GM21786 (cell line): ENCODE data around the gene USP7.

Experiments used
- ATAC-seq: cut with Tn5 transposase; IDR thresholded peaks from one replicate; pipeline ENCODE4 v1.9.1; 2021; ENCODE audit not compliant: unreplicated experiment

Gene USP7

DNA sequence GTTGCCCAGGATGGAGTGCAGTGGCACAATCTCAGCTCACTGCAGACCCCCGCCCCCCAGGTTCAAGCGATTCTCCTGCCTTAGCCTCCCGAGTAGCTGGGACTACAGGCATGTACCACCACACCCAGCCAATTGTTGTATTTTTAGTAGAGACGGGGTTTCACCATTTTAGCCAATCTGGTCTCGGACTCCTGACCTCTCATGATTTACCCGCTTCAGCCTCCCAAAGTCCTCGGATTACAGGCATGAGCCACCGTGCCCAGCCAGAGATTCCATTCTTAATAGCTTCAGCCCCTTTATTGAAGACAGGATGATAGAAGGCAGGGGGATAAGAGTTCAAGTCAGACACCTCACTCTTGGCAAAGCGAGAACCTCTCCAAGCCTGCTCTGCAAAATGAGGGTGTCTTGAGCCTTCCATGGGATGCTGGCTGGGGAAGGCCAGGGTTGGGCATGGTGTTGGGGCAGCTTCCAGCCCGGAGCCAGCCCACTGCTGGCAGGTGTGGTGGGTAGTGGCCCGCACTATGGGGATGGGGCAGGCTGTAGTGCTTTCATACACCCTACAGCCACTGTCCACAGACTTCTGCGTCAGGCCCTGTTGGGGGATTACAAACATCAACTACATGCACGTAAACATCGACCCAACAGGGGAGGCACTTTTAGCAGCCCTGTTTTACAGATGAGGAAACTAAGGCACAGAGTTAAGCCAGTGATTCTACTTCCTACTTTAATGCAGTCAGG lies 98.4 kb downstream of the USP7 start:
- ATAC-seq, result no peak

DNA sequence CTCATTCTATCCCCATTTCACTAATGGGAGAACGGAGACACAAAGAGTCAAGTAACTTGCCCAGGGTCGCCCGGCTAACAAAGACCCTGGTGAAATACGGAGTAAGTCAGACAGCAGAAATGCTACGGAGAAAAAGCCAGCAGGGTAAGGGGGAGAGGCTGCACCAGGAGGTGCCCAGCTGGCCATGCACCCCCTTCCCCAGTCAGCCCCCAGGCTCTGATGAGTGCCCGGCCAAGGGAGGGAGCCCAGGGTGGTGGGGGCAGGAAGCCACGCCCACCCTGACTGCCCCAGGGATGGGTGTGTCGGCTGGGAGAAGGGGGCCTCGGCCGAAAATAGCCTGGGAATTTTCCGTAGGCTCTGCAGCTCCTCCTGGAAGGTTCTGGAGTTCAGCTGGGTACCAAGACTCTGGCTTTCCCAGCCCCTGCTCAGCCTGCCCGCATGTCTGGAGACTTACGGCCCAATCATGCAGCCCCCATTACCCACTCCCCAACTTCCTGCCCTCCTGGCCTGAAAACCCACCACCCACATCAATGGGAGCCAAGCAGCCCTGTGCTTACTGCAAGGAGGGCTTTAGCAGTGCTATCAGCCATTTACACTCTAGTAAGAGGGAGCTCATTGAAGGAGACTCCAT lies 99.1 kb downstream of the USP7 start:
- no peak for ATAC-seq

DNA sequence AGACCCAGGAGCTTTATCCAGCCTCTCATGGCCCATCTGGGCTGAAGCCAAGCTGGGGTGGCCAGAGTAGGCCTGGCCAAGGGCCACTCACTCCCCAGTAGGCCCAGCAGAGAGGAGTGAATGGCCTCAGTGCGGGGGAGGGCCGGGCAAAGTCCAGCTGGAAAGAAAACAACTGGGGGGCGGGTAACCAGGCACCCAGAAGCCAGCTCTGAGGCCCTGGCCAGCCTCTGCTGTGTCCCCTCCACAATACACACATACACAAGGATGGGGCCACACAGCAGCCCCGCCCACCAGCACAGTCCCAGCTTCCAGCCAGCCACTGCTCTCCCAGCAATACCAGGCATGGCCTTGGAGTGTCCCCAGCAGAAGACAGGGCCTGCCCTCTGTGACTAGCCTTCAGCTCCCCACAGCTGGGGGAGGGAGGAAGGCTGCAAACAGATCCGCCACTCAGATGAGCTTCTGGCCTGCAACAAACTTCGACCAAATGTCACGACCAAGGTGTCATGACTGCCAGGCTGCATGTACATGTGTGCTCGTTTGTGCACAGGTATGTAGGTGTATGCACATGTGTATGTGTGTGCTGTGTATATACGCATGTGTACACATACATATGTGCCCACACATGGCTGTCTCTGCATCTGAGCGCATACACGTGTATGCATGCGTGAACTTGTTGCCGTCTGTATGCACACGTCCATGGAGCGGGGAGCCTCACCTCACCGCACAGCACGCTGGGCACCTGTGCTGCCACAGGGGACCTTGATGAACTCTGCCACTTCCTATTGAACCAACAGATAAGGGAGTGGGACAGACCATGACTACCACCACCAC lies 99.9 kb downstream of the USP7 start:
- ATAC-seq, result no peak

DNA sequence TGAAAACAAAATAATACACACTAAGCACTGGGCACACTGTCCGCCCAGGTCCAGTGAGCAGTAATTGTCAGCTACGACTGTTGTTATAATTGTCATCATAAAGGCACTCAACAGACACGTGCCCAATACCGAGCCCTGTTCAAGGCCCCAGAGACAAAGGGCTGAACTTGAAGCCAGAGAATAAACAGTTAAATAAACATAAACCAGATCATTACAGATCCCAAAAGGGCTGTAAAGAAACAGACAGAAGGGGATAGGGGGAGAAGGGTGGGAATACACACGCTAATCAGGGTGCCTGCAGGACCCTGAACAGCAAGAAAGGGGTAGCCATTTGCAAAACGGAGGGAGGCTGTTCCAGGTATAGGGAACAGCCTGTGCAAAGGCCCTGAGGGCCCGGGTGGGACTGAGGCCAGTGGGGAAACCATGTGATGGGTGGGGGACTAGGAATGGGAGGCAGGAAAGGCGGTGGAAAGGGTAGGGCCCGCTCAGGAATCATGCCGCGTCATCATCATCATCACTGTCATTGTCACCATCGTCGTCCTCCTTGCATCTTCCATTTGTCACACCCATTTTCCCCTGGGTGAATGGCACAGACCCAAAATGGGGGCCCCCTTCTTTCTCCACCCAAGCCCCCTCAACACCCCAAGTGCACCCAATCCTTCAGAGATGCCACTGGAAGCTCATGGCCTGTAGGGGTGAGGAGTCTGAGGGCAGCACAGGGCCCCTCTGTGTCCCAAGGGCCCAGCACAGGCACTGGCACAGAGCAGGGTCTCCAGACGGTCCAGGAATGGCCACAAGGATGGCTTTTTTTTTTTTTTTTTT lies 101.2 kb downstream of the USP7 start:
- ATAC-seq, result no peak

DNA sequence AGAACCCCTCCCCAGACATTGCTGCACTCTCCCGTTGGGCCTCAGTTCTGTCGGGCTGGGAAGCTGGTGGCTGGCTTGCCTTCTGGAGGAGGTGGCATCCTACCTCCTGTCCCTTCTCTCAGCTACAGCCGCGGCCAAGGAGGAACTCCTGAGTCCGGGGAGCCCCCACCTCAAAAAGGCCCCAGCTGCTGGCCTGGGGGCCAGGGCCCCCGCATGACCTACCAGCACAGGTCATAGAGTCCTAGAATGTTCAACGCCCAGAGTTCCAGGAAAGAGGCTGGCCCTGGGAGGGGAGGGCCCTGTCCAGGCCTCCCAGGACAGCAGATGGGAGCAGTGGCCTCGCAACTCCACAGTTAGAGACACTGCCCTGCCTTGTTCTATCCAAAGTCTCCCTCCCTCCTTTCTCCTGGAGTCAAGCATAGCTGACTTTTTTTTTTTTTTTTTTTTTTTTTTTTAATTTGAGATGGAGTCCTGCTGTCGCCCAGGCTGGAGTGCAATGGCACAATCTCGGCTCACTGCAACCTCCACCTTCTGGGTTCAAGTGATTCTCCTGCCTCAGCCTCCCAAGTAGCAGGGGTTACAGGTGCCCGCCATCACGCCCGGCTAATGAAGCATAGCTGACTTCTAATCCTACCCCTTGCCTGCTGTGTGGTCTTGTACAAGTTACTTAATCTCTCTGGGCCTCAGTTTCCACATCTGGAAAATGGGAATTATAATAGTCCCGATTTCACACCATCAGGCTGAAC lies 102.0 kb downstream of the USP7 start:
- ATAC-seq, result no peak

DNA sequence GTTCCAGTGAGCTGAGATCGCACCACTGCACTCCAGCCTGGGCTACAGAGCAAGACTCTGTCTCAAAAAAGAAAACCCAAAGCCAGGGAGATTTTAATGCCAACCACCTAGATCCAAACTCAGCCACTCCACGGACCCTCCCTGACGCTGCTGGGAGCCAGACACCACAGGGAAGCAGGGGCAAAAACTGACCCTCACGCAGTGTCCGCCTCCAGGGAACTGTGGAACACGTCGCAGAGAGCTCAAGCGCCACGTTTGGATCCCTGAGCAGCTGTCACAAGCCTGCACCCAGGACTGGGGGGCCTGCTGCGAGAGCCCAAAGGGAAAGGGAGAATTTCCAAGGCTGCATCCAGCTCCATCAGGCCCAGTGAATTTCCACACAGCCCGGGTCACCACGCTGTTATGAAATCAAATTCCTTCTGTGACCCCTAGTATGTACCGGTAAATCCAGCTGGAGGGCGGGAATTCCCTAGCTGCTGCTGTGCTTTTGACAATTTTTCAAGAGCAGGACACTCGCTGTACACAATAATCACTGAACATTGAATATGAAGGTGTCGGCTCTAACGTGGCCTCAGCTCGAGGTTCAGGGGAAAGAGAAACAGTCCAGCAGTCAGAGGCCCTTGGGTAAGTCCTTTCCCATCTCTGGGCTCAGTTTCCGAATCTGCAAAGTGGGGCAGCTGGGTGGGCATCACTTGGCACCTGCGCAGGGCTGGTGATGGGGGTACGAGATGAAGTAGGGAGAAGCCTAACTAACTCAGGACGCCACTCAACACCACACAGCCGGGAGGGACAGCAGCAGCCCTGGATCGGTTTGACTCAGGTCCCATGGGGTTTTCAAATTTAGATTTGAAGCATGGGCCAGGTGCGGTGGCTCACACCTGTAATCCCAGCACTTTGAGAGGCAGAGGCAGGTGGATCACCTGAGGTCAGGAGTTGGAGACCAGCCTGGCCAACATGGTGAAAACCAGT lies 103.5 kb downstream of the USP7 start:
- ATAC-seq, result no peak

DNA sequence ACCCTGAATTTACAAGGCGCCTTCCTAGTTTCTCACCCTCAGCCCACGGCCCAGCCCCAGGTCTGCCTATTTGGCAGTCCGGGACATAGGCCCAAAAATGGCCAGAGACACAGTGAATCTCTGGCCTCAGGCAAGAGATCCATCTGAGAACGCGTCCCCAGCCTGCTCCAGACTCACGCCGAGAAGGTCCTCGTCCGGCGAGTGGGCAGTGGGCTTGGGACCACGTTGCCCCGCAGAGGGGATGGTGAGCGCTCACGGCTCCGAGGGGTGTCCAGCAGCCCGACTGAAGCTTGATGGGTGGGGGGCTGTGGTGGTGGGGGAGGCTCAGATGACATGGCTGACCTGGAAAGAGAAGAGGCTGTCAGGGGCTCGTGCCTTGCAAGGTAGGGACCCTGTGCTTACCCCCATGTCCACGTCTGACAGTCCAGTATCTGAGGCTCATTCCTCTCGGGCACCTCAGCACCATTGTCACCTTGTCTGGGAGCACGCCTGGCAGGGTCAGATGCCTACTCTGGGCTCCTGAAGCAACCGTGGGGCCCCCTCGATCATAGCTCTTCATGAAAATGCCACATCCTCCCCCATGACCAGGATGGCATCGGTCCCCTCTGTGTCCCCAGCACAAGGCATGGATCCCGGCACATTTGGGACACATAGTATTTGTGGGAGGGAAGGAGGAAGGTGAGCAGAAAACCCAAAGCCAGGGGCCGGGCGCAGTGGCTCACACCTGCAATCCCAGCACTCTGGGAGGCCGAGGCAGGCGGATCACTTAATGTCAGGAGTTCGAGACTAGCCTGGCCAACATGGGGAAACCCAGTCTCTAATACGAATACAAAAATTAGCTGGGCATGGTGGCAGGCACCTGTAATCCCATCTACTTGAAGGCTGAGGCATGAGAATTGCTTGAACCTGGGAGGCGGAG lies 104.5 kb downstream of the USP7 start:
- ATAC-seq, result no peak

DNA sequence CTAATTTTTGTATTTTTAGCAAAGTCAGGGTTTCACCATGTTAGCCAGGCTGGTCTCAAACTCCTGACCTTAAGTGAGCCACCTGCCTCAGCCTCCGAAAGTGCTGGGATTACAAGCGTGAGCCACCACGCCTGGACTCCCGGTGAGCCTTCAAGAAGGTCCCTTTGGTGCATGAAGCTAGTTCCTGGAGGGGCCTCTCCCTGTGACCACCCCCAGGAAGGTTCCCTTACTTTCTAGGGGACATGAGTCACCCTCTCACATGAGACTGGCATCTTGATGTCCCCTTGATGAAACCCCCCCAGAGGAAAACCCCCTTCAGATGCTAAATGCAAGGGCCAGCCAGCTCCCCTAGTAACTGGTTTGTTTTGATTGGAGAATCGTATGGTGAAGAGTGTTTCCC lies 107.7 kb downstream of the USP7 start:
- no peak for ATAC-seq

DNA sequence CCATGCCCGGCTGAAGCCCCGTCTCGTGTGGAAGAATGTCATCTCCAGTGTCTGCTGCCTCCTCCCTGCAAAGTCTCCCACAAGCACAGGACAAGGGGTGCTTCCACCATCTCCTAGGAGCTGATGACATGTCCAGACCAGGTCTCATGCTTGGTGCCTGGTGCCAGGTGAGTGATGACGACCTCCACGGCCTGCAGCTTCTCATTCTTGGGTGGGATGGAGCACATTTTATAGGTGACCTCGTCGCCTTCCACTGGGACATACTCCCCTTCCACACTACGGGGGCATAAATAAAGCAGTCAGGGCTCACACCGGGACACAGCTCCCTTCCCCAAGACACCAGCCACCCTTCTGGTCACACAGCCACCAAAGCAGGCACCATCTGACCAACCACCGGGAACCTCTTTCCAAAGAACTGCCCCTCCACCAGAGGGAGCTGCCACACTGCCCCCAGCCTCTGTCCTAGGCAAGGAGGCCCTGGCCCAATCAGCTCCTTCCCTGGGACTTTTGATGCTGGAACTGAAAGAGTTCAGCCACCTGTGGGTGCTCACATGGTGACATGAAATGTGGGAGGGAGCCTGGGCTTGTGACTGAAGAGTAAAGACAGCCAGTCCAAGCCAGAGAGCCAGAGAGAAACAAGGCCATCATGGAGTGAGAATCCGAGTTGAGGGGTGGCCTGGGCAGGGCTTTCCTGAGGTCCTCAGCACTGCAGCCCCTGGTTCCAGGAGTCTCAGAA lies 108.5 kb downstream of the USP7 start:
- no peak for ATAC-seq

DNA sequence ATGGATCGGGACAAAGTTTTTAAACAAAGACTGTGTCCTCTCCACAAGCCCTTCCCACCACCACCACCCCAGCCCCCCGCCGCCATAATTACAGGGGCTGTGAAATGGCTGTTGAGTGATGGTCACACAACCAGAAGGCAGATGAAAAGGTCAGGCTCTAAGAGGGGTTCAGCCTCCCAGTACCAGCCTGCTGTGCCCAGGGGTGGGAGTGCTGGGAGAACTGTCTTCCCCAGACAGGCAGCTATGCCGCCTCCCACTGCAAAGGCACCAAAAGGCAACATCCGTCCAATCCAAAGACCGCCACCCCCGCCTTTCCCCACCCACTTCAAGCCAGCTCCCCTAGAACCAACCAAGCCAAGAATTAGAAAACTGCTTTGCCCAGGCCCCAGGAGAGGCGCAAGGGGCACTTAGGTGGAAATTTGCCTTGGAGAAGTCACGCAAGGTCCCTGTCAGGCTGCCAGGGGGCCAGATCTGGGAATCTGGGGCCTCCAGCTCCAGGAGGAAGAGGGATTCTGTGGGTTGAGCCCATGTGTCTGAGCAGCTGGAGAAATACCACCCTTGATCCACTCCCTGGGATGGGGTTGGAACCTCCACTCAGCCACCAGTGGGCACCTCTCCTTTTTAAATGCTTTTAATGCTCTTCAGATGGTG lies 109.3 kb downstream of the USP7 start:
- ATAC-seq, result no peak

DNA sequence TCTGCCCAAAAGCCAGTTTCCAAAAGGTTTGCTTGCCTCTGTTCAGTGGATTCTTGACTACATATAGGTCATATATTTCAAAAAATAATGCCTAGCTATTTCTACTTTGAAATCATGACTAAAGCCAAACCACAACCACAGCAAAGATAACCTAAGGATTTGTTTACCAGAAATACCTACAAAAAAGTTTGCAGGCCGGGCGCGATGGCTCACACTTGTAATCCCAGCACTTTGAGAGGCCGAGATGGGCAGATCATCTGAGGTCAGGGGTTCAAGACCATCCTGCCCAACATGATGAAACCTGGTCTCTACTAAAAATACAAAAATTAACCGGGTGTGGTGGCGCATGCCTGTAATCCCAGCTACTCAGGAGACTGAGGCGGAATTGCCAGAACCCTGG lies 110.1 kb downstream of the USP7 start:
- no peak for ATAC-seq

DNA sequence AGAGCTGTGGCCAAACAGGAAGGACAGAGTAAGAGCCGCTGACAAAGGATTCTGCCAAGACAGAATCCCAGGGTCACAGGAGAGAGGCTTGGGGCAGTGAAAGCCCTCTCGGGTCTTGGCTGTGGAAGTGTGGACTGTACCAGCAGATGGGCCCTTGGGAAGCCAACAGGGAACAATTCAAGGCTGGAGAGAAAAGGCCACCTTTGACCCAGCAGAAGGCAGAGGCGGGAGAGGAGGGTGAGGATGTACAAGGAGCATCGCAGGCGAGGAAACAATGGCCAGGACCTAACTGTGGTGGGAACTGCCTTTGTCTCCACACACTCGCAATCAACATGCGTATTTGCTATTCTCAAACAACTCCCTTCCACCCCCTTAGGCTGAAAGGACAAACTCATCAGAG lies 110.6 kb downstream of the USP7 start:
- no peak for ATAC-seq

DNA sequence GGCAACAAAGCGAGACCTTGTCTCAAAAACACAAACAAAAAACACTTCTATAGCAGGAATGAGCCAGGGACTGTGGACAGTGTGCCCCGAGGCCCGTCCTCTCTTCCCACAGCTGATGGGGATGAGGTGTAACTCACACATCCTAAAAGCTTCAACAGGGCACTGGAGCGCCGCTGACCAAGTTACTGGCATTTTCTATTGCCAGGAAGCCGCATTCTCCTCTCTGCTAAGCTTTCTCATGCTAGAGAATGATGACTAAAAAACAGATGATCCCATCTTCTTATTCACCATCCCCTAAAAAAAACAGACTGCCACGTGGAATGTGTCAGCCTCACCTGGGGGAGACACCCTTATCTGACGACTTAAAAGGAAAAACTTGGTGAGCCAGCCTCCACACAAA lies 111.2 kb downstream of the USP7 start:
- no peak for ATAC-seq

DNA sequence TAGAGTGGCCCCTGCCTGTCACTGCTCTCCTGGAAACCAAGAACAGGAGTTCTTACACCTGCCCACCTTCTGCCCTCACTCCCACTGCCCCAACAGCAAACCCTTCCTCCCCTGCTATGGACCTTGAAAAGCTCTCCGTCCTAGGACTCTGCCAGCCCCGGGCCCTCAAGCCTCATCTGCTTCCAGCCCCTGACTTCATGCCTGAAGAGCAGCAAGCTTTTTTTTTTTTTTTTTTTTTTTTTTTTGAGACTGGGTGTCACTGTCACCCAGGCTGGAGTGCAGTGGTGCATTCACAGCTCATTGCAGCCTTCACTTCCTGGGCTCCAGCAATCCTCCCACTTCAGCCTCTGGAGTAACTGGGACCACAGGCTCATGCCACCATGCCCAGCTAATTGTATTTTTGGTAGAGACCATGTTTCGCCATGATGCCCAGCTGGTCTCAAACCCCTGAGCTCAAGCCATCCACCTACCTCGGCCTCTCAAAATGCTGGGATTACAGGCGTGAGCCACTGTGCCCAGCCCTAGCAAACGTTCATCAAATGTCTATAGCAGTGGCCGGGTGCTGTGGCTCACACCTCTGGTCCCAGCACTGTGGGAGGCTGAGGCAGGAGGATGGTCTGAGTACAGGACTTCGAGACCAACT lies 111.8 kb downstream of the USP7 start:
- no peak for ATAC-seq

DNA sequence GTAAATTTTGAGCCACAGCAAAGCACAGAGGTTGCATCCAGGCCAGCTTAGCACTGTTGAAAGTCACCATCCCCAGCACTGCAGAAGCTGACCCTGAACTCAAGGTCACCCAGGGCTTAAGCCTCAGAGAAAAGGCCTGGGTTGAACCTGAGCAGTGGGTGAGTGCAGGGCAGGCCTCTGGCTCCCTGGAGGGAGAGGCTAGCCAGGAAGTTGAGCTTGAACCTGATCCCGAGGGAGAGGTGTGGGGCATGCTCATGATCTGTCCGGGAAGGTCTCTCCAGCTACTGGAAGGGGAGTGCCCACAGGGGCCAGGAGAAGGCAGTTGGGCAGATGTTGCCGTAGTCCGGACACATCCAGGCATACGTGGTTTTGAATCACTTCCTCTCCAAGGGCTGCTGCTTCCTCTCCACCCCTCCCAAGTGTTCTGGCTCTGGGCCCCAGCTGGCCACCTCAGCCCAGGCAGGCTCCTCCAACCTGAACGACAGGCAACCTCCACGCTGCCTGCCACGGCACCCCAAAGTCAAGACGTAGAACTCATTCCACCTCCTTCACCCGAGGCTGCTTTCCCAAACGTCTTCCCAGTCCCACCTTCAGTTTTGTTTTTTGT lies 113.3 kb downstream of the USP7 start:
- no peak for ATAC-seq

DNA sequence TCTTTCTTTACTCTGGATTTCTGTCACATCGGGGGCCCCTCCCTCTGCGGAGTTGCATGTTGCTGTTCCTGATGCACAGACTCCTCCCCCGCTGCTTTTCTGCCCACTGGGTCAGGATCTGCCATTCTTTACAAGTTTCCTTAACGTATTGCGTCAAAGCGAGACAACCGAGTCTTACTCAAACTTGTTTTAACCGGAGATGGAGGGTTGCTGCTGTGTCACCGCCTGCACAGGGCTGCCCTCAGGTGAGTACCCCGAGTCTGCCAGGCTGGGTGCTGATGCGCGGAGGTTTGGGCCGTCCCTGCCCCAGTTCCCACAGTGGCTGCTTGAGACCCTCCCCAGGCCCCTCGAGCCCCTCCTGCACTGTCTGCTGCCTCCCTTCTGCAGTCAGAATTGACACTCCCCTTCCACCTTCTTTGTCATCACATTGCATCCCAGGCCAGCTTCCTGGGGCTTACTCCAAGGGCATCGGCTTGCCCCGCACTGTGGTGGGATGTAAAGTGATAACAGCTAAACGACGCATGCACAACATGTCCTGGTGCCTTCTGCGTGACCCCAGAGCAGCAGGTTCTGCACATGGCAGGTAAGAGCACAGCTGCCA lies 114.2 kb downstream of the USP7 start:
- no peak for ATAC-seq
